Endometrial microvascular endothelial cells (primary cell): ENCODE results near the gene NLRP7. TPM values are rescaled to one million over a fixed set of nuclear protein-coding genes. Genes with fewer than 3 reads are reported as not detected.
"Not testable (repeated sequence)": the region's sequence is repeated elsewhere in the genome, so short reads cannot be mapped to it uniquely, and the experiment has no call there.

Experiments
- in situ Hi-C: cut with HindIII; loops from 2 replicates; pipeline ENCODE4 v1.10.0; 2017; ENCODE audit warnings: low sequenced_read_pairs, low pct_unique_long_range_greater_than_20kb; ENCODE audit errors: inconsistent ontology term
- total RNA-seq: library from RNA; depleted of rRNA; stranded (reverse); fragments of >200 nt; gene quantifications from one replicate; pipeline ENCODE4 v1.2.3, GENCODE V29; 2015; ENCODE audit errors: inconsistent ontology term

The NLRP7 gene
- not detected for total RNA-seq

DNA sequence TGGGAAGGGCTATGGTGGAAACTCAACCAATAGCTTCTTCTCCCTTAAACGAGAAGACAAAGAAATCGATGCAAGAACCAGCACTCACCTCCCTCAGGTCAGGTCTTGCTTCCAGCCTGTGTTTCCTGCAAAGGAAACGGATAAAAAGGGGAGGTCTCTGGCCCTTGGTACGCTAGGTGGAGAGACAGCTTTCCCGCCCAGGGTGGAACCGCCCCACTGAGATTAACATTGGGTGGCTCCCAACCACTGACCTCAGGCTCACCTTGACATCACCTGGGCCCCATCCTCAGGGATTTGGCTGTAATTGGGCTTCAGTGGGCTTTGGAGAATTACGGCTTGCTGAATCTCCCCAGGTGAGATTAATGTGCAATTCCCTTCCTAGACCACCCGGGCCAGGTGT is at the start of gene NLRP7:
TSS of gene NLRP7 (minus strand) at position 150 of the 400 bp plus-strand sequence.
- in situ Hi-C loops, result no loop called here

DNA sequence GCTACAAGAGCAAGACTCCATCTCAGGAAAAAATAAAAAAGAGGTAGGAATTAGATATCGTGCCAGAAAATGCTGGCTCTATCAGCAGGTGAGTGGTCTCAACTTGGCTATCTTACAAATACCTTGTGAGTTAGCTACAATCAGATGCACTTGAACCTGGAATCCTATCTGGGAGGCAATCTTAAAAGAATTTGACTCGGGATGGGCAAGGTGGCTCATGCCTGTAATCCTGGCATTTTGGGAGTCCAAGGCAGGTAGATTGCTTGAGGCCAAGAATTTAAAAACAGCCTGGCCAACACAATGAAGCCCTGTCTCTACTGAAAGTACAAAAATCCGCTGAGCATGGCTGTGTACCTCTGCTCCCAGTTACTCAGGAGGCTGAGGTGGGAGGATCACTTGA is 48.2 kb upstream of the NLRP7 start:
- in situ Hi-C loops, result no loop called here

DNA sequence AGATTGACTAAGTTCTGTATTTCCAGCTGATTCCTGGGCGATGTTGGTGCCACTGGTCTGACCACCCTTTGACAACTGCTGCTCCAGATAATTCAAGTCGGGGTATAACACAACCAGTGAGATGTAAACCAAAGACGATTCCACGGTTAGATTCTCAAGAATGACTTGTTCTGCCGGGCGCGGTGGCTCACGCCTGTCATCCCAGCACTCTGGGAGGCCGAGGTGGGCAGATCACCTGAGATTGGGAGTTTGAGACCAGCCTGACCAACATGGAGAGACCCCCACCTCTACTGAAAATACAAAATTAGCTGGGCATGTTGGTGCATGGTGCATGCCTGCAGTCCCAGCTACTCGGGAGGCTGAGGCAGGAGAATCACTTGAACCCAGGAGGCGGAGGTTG is 42.2 kb upstream of the NLRP7 start:
- in situ Hi-C loops, result not testable (repeated sequence)

DNA sequence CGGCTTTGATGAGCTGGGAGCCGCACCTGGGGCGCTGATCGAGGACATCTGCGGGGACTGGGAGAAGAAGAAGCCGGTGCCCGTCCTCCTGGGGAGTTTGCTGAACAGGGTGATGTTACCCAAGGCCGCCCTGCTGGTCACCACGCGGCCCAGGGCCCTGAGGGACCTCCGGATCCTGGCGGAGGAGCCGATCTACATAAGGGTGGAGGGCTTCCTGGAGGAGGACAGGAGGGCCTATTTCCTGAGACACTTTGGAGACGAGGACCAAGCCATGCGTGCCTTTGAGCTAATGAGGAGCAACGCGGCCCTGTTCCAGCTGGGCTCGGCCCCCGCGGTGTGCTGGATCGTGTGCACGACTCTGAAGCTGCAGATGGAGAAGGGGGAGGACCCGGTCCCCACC is 35.2 kb upstream of the NLRP7 start:
- in situ Hi-C loops, result not testable (repeated sequence)

DNA sequence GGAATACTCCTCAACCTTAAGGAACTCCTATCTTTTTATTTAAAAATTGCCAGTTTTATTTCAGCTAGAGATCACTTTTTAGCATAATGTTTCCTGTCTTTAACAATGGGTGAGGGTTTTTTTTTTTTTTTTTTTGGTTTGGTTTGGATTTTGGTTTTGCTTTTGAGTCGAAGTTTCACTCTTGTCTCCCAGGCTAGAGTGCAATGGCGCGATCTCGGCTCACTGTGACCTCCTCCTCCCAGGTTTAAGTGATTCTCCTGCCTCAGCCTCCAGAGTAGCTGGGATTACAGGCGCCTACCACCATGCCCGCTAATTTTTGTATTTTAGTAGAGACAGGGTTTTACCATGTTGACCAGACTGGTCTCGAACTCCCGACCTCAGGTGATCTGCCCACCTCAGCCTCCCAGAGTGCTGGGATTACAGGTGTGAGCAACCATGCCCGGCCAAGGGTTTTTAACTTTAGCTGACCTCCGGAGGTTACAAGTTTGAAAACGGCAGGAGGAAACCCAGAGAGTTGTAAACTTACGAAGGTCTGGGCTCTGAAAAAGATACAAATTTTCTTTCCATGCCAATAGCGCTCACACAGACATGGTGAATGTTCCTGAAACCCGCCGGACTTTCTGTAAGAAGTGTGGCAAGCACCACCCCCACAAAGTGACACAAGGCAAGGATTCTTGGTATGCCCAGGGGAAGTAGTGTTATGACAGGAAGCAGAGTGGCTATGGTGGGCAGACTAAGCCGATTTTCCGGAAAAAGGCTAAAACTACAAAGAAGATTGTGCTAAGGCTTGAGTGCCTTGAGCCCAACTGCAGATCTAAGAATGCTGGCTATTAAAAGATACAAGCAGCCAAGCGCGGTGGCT is 26.1 kb upstream of the NLRP7 start:
- in situ Hi-C loops, result not testable (repeated sequence)

DNA sequence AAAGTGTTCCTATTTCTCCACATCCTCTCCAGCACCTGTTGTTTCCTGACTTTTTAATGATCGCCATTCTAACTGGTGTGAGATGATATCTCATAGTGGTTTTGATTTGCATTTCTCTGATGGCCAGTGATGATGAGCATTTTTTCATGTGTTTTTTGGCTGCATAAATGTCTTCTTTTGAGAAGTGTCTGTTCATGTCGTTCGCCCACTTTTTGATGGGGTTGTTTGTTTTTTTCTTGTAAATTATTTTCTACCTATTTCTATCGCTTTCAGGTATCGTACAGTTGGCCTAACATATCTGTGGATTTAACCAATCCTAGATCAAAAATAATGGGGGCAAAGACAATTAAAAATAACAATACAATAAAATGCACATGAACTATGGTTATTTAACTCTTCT is 24.1 kb upstream of the NLRP7 start:
- in situ Hi-C loops, result not testable (repeated sequence)

DNA sequence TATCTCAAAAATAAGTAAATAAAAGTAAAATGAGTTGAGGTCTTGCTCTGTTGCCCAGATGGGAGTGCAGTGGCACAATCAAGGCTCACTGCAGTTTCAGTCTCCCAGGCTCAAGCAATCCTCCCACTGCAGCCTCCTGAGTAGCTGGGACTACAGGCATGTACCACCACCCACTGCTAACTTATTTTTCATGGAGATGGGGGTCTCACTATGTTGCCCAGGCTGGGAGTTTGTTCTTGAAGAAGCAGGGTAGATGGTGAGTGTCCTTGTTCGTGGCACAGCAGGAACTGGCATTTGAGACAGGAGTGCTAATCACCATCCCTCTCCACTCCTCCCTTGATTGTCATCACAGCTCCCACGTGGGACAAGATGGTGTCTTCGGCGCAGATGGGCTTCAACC is 22.3 kb upstream of the NLRP7 start:
- in situ Hi-C loops, result no loop called here

DNA sequence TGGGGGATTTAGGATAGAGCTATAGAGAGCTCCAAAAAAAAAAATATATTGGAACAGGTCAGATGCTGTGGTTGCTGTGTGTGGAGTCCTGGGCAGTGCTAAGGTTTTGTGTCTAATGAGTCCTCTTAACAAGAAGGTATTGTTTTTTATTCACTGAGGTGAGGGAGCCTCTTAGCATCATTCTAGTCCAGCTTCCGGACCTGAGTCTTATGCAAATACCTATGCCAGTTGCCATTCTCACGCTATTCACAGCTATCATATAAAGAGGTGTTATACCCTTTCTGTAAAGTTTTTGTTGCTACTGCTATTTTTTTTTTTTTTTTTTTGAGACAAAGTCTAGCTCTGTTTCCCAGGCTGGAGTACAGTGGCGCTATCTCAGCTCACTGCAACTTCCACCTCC is 20.3 kb upstream of the NLRP7 start:
- in situ Hi-C loops, result no loop called here

DNA sequence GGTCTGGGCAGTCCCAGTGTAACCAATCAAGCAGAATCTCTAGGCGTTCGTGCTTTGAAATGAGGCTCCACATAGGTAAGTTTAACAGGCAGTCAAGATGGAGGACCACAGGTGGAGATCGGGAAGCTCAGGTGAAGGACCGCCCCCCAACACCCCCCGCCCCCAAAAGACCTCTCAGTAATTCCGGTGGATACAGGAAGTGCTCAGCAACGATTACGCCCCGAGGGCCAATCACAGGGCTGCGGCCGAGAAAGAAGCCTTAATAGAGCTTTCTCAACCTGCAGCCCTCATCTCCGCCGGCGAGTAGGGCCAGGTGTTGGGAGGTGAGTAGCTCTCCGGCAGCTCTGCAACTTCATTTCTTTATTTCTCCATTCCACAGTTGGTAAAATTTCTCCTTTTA is 17.7 kb upstream of the NLRP7 start:
- in situ Hi-C loops, result not testable (repeated sequence)

DNA sequence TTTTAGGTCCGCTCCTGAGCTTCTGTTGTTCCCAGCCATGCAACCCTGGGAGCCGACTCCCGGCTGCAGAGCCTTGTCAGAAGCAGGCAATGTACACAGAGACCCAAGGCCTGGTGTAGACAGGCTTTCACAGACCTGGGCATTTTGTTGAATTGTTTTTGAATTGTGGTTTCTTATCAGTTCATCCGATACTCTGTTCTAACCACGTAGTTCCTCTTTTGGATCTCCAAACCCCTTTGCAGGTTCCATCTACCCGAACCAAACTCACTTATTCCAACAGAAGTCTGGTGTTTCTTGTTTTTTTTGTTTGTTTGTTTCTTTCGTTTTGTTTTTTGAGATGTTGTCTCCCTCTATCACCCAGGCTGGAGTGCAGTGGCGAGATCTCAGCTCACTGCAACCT is 12.5 kb upstream of the NLRP7 start:
- in situ Hi-C loops, result no loop called here

DNA sequence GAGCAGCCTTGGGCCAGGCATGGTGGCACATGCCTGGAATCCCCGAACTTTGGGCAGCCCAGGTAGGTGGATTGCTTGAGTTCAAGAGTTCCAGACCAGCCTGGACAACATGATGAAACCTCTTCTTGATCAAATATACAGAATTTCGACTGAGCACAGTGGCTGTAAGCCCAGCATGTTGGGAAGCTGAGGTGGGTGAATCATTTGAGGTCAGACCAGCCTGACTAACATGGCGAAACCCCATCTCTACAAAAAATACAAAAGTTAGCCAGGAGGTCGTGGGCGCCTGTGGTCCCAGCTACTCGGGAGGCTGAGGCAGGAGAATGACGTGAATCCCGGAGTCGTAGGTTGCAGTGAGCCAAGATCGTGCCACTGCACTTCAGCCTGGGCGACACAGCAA is 8.0 kb upstream of the NLRP7 start:
- in situ Hi-C loops, result no loop called here

DNA sequence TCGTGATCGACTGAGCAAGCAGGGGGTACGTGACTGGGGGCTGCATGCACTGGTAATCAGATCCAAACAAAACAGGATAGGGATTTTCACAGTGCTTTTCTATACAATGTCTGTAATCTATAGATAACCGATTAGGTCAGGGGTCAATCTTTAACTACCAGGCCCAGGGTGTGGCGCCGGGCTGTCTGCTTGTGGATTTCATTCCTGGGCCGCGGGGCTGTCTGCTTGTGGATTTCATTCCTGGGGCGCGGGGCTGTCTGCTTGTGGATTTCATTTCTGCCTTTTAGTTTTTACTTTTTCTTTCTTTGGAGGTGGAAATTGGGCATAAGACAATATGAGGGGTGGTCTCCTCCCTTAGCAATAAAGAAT is 6.0 kb upstream of the NLRP7 start:
- in situ Hi-C loops, result not testable (repeated sequence)

DNA sequence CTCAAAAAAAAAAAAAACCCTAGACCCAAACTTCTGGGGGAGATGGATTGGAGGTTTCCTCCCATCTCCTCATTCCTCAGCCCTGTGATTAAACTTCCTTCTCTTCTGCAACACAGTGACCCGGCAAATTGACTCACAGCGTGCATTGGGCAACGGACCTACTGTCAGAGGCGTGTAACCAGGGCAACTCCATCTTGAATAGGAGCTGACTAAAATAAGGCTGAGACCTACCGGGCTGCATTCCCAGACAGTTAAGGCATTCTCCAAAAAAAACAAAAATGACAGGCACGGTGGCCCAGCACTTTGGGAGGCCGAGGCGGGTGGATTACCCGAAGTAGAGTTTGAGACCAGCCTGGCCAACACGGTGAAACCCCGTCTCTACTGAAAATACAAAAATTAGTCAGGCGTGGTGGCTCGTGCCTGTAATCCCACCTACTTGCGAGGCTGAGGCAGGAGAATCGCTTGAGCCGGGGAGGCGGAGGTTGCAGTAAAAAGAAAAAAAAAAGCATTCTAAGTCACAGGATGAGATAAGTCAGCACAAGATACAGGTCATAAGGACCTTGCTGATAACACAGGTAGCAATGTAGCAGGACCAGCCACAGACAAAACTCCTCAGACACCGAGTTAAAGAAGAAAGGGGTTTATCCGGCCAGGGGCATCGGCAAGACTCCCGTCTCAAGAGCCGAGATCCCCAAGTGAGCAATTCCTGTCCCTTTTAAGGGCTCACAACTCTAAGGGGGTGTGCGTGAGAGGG is 5.4 kb upstream of the NLRP7 start:
- in situ Hi-C loops, result no loop called here

DNA sequence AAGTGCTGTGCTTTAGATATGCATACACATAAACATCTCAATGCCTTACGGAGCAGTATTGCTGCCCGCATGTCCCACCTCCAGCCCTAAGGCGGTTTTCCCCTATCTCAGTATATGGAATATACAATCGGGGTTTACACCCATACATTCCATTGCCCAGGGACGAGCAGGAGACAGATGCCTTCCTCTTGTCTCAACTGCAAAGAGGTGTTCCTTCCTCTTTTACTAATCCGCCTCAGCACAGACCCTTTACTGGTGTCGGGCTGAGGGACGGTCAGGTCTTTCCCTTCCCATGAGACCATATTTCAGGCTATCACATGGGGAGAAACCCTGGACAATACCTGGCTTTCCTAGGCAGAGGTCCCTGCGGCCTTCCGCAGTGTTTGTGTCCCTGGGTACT is 3.2 kb upstream of the NLRP7 start:
- in situ Hi-C loops, result not testable (repeated sequence)

DNA sequence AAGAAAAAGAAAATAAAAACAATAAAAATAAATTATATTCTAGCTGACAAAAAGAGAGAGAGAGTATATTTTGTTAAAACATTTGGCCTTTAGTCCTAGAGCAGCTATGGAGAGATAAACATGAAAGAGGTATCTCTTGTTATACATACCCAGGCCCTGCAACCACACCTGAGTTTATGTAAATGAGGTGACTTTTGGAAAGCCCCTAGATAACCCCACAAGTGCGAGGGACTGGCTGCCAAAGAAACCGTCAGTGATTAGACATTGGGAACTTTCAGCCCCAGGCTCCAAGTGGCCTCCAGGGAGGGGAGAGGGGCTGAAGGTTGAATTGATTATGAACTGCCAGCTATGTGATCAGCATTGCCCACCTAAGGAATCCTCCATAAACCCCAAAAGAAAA is 2.1 kb upstream of the NLRP7 start:
- in situ Hi-C loops, result no loop called here

DNA sequence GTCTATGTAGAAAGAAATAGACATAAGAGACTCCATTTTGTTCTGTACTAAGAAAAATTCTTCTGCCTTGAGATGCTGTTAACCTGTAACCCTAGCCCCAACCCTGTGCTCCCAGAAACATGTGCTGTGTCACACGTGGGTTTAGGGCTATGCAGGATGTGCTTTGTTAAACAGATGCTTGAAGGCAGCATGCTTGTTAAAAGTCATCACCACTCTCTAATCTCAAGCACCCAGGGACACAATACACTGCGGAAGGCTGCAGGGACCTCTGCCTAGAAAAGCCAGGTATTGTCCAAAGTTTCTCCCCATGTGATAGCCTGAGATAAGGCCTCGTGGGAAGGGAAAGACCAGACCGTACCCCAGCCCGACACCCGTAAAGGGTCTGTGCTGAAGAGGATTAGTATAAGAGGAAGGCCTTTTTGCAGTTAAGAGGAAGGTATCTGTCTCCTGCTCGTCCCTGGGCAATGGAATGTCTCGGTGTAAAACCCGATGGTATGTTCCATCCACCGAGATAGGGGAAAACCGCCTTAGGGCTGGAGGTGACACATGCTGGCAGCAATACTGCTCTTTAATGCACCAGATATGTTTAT is 3.5 kb downstream of the NLRP7 start:
- in situ Hi-C loops, result not testable (repeated sequence)

DNA sequence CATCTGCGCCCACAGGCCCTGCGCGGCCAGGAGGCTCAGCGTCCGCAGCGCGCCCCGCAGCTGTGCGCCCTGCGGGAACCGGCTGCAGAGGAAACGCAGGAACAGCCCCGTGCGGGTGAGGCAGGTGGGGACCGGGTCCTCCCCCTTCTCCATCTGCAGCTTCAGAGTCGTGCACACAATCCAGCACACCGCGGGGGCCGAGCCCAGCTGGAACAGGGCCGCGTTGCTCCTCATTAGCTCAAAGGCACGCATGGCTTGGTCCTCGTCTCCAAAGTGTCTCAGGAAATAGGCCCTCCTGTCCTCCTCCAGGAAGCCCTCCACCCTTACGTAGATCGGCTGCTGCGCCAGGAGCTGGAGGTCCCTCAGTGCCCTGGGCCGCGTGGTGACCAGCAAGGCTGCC is 7.8 kb downstream of the NLRP7 start:
- in situ Hi-C loops, result not testable (repeated sequence)

DNA sequence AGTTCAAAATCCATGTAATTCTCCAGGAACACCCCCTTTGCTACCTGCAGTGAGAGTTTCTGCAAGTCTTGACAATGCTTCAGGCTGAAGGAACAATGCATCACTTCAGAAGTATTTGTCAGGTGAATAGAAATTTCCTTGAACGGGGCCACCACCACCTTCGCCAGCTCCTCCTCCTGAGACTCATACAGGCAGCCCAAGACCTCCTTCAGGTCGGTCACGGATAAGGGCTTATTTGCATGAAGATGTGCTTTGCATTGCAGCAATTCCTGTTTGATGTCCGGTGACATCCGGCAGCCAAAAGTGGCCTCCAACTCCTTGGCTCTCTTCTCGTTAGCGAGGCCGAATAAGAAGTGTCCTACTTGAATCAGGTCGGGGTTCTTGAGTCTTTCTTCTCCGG is 8.4 kb downstream of the NLRP7 start:
- in situ Hi-C loops, result no loop called here

DNA sequence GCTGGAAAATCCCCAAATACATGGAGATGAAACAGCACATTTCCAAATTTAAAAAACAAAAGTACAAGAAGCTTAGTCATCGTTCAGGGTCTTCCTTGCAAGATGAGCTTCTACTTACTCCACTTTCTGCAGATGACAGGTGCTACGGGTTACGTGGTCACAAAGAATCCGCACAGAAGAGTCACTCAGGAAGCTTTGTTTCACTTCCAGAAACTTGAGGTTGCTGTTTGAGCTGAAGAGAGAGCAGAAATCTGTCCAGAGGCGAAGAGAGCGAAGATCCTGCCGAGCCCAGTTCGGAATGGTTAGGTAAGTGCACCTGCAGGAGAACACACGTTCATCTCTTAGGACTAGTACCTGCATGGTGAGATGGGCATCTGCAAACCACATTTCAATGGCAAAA is 9.4 kb downstream of the NLRP7 start:
- in situ Hi-C loops, result no loop called here

DNA sequence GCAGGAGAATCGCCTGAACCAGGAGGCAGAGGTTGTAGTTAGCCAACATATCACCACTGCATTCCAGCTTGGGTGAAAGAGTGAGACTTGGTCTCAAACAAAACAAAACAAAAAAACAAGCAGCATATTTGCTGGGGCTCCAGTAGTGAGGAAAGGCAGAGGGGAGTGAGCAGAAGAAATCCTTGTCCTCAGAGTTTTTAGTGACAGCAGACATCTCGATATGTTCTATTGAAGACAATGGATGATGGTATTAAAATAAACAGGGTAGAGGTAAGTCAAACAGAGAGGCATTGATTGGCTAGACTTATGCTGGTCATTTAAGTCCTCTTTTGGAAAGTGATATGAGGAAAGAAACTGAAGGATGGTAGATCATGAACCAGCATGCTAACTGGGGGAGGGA is 19.0 kb downstream of the NLRP7 start:
- in situ Hi-C loops, result no loop called here
